Measurements from ENCODE around the gene MTX2.

The MTX2 gene

DNA sequence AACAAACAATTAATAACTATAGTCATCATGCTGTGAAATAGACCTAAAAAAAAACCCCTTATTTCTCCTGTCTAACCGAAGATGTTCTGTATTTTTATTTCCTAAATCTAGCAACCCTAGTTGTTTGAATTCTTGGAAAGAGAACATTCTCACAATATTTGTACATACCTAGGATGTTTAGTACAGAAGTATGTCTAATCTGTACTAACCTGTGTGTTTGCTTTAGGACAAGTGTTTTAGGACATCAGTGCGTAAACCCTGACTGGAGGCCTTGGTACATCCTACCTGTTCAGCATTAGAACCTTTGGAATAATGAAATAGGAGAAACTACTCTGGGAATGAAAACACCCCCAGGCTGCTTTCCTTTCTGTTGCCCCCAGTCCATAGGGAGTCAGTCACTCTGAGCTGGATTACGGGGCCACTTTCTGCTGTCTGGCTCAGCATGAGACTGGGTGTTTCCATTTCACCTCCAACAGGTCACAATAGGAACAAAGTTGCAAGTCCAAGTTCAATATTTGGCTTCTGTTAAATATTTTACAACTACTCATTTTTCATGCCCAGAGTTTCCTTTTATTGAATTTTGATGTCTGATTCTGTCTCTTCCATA is 114.7 kb downstream of the MTX2 start:
- DNase-seq, result no peak

DNA sequence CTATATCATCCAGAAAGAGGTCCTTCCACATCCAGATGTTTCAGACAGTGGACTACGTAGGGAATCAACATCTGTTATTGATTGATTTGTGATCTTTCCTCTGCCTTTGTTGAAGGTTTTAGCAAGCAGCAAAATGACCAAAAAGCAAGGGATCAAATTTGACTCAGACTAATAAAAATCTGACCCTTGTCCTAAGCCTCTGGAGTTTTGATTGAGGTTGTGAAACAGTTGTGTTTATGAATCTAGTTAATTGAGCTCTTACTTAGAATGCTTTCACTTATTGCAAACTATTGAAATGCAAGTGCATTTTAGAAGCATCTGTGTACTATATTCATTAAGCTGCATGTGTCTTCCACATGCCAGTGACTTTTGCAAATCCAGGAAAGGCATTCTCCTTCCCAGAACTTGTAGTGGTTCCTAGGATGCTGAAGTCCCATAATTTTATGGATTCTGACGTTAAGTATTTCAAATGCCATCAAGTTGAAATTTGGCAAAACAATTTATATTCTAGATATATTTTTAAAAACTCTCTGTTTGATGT is 116.0 kb downstream of the MTX2 start:
- DNase-seq, result no peak

DNA sequence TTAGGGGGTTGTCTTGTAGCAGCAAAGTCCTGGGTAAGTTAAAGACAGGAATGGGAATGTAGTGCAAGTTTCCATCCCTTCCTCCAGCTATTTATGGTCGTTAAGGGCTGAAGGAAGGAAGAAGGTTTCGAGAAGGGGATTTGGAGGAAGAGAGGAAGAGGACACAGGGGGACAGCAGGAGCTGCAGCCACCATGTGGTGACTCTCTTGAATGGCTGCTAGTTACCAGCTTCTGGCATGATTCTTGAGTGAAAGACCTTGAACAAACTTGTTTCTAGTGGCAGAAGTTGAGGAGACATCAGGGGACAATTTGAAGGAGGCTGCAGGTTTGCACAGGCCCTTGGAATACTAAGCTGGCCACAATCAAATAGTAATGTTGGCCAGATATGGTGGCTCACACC is 116.6 kb downstream of the MTX2 start:
- no peak for DNase-seq

Measured in DMS79 (cell line).